Activated CD4-positive, alpha-beta T cell treated with anti-CD3 and anti-CD28 coated beads for 48 hours (primary cell): ENCODE data around the gene TDRD9.

ENCODE experiments used
- DNase-seq: peaks from one replicate; pipeline ENCODE4 v3.0.0-alpha.2; 2020

The TDRD9 gene

DNA sequence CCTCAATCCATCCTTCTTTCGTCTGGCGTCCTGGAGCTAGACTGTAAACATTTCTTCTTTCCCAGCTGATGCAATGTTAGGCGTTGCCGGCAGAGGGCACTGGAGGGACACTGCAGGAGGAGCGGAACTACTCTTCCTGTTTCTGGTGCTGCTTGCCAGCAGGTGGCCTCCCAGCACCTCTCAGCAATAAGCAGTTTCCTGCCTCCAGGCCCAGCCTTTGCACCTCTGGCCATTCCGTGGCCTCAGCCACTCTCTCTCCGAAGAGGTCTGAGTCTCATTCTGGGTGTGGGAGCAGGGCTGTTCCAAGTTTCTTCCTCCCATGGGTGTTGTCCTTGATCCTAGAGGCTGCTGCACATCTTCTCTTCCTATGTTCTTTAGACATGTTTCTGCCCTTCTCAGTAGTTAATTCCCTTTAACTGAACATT, 149.8 kb downstream of the TDRD9 start:
- peak; percentile 91 for DNase-seq

DNA sequence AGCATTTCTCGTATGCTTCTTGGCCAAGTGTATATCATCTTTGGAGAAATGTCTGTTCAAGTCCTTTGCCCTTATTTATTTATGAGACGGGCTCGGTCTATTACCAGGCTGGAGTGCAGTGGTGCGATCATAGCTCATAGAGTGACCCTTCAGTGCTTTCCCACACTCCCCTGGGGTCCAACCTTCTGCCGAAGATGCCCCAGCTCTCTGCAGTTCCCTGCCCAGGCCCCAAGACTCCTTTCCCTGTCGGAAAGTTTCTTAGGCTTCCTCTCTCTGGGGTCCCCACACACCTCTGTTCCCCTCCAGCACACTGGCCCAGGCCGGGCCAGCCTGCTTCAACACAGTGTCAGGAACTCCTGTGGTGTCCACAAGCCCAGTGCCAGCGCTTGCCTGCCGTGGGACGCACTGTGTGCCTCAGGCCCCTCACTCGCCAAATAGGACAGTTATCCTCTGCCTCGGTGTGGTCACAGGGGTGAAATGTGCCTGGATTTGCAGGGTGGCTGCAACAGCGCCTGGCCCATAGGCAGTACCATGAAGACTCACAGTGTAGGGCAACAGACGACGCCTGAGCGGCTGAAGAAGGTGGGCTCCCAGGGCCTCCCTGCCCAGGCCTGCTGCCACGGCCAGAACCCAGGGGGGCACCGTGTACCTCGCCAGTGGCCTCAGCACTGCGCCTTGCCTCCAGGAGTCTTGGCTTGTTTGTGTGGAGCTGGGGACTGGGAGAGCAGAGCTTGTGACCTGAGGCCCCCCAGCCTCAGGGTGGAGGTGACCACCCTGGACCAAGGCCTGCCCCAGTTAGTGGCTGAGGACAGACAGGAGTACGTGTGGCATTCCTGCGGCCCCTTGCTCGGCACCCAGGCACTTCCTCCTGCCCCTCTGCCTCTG, 152.4 kb downstream of the TDRD9 start:
- DNase-seq = no peak

DNA sequence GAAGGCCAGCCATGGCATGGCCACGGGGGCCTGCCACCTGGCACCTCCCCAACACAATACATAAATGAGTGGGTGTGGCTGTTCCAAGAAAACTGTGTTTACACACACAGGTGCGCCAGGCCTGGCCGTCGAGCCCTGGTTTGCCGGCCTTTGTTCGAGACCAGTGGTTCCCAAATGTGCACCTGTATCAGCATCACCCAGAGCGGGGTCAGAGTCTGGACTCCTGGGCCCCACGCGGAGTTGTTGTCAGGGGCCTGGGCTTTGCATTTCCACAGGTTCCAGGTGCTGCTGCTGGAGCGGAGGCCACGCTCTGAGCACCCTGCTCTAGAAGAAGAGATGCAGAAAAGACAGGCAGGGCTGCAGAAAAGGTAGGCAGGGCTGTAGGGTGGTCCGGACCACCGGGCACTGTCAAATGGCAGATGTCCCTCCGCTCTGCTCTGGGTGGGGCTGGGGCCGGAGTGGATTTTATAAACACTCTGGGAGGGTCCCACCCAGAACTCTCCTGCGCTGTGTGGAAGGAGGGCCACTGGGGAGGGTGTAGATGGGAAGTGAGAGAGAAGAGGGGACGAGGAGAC, 153.1 kb downstream of the TDRD9 start:
- DNase-seq = no peak

- DNase-seq = no peak
Observed at GRCh38 chr14:104081951-104082464, 153.8 kb downstream of the TDRD9 start.

GRCh38 chr14:104082807-104083206, 154.6 kb downstream of the TDRD9 start:
- no peak for DNase-seq

DNA sequence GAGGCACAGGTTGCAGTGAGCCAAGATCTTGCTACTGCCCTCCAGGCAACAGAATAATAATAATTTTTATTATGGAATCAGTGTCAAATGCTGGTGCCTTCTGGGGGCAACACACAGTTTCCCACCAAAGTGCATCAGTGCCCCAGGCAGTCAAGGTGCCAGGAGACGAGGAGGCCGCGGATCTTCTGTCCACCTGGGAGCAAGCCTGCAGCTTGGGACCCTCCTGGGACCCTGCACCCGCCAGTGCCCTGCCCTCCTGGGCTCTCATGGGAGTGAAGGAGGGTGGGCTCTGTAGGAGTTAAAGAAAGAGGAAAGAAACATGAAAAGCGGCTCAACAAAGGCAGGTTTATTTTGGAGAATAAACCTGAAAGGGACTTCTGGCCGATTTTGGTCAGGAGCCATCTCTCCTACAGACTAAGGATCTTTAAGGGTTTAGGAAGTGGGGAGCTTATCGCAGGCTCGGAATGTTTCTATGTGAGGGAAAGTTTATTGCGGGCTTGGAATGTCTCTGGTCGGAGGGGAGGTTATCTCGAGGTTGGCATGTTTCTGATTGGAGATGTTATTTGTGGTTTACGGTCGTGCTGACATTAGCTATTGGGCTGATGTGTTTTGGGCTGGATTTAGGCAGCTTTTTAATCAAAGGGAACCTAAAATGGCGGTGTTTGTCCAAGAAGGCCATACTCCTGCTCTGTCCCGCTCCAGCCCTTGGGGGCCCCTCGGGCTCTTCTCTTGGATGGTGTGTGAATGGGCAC, 156.2 kb downstream of the TDRD9 start:
- no peak for DNase-seq

DNA sequence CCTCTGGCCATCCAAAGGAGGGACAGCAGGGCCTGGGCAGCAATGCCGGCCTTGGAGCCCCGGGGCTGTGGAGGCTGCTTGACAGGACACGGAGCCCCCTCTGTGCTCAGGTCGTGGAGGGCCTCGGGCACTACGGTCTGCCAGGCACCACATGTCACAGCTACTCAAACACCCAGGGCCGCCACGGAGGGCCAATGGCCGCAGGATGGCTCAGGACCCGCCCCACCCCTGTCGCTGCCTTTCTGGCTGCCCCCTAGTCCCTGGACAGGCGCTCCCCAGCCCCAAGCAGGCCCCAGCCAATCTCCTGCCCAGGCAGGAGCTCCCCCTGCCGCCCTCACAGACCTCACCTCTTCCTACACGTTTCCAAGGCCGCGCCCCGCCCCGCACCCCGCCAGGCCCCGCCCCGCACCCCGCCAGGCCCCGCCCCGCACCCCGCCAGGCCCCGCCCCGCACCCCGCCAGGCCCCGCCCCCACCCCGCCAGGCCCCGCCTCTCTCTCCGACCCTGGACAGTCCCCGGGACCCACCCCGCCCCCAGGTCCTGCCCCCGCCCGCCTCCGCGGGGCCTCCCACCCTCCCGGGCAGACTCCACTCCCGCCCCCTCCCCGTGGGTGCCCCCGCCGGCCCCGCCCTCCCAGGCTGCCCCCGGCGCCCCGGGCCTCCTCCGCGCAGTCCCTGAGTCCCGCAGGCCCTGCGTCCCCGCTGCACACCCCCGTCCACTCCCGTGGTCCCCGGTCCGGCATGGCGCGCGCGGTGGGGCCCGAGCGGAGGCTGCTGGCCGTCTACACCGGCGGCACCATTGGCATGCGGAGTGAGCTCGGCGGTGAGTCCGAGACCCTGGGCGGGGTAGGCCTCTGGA, 157.0 kb downstream of the TDRD9 start, which contains the start of gene ASPG:
TSS of gene ASPG (plus strand) at position 669 of the 857 bp plus-strand sequence. CDS start at position 740, 71 bp downstream.
- peak; percentile 32 for DNase-seq

- no peak for DNase-seq
Observed at GRCh38 chr14:104085889-104086201, 157.6 kb downstream of the TDRD9 start.

DNA sequence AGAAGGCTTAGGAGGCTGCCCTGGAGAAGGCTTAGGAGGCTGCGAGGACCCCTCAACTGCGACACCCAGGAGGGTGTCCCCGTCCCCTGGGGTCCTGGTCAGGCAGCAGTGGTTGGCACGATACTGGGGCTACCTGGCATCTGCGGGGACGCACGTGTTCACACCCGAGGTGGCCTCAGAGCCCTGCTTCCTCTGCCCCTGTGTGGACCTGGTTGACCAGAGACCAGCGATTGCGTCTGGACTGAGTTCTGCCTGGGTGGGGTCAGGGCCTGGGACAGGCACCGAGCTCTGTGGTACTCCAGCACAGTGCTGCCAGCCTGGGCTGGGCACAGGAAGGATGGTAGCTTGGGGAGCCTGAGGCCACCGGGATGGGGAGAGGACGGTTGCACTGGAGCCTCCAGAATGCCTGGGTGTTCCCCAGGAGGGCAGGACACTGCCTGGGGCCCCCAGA, 158.0 kb downstream of the TDRD9 start:
- no peak for DNase-seq

DNA sequence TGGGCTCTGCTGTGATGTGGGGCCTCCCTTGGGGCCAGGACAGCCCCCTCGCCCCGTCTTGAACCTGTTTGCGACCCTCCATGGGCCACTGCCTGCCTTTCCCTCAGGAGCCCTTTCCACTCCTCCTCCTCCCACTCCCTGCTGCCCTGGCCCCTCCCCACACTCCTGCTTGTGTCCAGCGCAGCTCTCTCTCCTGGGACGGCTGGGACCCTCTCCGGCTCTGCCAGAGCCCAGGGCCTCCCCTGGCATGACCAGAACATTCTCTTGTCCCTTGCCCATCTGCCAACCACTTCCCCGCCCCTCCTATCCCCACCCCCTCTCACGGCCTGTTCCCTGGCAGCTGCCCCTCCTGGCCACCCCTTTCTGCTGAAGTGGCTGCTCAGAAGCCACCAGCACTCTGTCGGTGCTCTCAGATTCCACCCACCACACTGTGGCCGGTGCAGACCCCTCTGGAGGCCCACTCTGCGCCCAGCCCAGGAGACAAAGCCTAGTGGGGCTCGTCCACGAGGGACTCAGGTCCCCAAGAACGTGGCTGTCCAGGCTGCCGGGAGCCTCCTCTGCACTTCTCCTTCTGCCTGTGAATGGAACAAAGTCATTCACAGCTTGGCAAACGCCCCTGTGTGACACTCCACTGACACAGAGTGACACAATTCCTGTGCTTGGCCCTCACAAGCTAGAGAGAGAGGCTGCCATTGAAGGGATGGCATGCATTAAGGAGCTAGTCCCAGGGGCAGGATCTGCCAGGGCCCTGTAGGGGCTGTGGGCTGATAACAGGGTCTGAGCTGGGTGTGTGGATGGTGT, 158.6 kb downstream of the TDRD9 start:
- no peak for DNase-seq

DNA sequence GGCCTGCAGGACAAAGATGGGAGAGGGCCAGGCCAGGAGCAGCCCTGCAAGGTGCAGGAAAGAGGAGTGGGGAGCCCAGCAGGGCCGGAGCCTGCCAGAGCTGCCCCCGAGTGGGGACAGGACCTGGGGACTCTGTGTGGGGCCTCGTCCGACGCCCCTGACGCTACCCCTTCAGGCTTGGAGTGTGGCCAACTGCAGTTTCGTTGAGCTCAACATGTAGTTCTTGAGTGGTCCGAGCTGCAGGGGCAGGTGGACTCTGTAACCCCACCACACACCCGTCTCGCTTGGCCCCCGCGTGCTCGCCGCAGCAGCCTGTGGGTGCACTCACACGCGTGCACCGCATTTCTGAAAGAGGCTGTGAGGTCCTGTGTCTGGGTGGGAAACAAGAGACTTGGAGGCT, 159.2 kb downstream of the TDRD9 start:
- no peak for DNase-seq

- no peak for DNase-seq
Observed at GRCh38 chr14:104087981-104088850, 160.0 kb downstream of the TDRD9 start.

GRCh38 chr14:104090071-104090748, 162.0 kb downstream of the TDRD9 start:
- DNase-seq = no peak

GRCh38 chr14:104091061-104091926, 163.0 kb downstream of the TDRD9 start:
- DNase-seq = no peak

GRCh38 chr14:104091927-104092771, 163.9 kb downstream of the TDRD9 start:
- no peak for DNase-seq

DNA sequence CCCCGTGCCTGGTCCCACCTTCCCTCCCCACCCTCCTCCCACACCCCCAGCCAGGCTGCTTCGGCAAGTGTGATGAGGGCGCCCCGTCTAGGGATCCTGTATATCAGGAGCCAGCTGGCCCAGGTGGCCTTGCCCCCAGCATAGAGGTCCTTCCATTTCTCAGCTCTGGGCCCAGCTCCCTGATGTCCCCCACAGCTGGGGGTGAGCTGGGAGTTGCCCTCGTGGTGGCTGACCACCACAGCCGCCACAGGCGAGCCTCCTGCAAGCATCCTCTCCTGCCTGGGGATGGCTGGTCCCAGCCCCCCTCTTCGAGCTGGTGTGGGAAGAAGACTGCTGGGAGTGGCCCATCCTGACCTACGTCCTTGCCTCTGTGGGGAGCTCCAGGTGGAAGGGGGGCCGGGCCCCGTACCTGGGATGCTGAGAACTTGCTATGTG, 164.7 kb downstream of the TDRD9 start:
- DNase-seq = no peak

DNA sequence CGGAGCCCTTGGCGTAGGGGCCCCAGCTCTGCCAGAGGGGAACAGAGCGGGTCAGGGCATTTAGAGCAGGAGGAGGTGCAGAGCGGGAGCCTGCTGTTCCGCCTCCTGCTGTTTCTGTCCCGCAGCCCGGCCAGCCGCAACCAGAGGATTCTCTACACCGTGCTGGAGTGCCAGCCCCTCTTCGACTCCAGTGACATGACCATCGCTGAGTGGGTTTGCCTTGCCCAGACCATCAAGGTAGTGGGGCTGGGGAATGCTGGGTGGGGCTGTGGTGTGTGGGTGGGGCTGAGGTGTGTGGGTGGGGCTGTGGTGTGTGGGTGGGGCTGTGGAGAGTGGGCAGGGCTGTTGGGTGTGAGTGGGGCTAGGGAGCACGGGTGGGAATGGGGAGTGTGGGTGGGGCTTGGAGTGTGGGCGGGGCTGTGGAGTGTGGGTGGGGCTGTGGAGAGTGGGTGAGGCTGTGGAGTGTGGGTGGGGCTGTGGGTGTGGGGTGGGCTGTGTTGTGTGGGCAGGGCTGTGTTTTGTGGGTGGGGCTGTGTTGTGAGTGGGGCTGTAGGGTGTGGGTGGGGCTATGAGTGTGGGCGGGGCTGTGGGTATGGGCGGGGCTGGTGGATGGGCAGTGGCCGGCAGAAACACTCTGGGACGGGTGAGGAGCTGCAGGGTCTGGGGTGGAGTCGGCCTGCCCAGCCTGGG, 165.3 kb downstream of the TDRD9 start:
- DNase-seq = no peak
